HG03354 (cell line): Measurements from ENCODE around the gene TUBB4A.
"Not testable (repeated sequence)": the region's sequence is repeated elsewhere in the genome, so short reads cannot be mapped to it uniquely, and the experiment has no call there.

ENCODE experiments used
- ATAC-seq: cut with Tn5 transposase; IDR thresholded peaks from one replicate; pipeline ENCODE4 v1.9.1; 2021; ENCODE audit warnings: mild to moderate bottlenecking; ENCODE audit not compliant: unreplicated experiment, poor library complexity, severe bottlenecking

TUBB4A gene

GRCh38 chr19:6527893-6528543 lies 25.9 kb upstream of the TUBB4A start:
- peak; percentile 49 for ATAC-seq

- no peak for ATAC-seq
Observed at GRCh38 chr19:6524311-6524710, 22.2 kb upstream of the TUBB4A start.

DNA sequence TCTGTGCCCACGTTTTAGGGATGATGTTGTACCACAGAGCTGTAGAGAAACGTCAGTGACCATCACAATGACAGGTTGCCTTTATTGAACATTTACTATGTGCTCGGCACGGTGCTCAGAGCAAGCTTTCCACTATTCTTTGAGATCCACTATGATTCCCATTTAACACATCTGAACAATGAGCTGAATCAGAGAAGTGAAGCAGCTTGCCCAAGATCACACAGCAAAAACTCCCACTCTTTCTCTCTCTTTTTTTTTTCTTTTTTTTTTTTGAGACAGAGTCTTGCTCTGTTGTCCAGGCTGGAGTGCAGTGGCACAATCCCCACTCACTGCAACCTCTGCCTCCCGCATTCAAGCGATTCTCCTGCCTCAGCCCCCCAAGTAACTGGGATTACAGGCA lies 20.6 kb upstream of the TUBB4A start:
- no peak for ATAC-seq

GRCh38 chr19:6521718-6522646 lies 19.9 kb upstream of the TUBB4A start:
- ATAC-seq = peak; percentile 57

DNA sequence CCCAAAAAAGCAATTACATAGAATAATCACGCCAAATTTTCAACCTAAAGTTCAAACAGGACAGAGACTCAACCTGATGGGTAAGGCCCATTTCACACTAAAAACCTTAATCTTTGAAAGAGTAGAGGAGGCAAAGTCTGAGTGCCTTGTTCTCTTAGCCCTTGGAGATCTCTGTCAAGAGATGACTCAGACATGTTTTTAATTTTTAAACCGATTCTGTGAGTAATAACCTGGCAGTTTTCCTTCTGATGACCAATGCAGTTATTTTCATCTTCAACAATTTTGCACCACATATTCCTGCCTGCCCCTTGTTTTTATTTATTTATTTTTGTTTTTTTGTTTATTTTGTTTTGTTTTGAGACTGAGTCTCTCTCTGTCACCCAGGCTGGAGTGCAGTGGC lies 17.2 kb upstream of the TUBB4A start:
- no peak for ATAC-seq

GRCh38 chr19:6518145-6518911 lies 16.2 kb upstream of the TUBB4A start:
- ATAC-seq = no peak

DNA sequence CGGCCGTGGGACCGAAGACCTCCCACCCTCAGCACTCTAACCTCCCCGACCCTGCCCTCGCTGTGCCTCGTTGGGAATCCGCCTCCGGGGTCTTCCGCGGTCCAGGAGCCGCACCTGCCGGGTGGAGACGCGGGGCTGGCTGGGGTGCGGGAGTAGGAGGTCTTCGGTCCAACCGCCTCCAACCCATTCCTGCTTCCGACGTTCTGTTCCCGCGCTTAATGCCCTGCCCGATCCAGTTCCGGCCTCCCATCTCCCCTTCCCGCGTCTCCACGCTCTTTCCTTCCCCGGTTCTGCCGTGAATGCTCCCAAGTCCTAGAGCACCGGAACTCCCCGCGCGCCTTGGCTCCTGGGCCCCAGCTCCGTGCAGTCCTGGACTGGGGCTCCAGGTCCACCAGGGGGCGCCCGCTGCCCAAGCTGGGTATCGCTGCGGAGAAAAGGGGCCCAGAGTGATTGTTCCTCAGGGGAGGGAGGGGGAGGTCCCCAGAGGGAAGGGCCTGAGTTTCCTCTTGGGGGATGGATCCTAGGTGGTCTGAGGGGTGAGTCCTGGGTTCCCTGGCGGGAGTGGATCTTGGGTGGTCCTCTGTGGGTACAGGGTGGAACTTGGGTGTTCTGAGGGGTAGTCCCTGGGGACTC lies 14.7 kb upstream of the TUBB4A start:
- ATAC-seq = peak; percentile 40

DNA sequence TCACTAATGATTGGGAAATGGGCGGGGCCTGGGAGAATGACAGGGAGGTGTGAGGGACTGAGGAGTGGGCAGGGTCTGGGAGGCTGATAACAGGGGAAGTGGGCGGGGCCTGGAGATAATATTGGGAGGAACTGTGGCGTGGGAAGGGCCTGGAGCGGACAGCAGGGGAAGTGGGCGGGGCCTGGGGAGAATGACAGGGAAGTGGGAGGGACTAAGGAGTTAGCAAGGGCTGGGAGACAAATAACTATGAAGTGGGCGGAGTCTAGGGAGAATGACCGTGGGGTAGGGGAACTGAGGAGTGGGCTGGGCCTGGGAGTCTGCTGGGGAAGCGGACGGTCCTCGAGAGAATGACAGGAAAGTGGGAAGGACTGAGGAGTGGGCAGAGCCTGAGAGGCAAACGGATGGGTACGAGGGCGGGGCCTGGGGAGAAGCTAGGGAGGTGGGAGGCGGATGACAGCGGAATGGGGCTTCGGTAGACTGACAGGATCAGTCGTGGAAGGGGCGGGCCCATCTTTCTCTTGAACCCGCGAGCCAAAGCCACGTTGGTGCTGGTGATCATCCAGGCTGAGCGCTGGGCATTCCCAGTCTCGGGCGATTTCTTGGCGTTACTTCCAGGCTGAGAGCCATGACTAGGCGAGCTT lies 14.0 kb upstream of the TUBB4A start:
- peak; percentile 47 for ATAC-seq

- ATAC-seq = no peak
Observed at GRCh38 chr19:6514926-6515544, 12.9 kb upstream of the TUBB4A start.

- ATAC-seq = no peak
Observed at GRCh38 chr19:6514089-6514488, 12.0 kb upstream of the TUBB4A start.

DNA sequence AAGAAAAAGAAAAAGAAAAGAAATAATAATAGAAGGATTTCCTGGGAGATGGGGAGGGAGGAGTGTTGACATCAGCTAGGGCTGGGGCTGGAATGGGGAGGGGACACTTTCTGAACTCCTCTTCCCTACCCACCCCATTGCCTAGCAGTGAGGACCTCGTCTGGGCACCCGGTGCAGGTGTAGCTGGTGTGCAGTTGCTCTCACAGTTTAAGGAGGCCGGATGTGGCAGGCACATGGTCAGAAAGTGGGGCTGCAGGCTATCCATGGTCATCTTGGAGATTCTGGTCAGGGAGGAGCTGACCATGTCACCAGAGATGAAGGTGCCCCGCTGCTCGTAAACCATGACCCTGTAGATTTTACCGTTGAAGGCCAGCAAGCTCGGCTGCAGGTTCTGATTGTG lies 8.5 kb upstream of the TUBB4A start:
- ATAC-seq = no peak

DNA sequence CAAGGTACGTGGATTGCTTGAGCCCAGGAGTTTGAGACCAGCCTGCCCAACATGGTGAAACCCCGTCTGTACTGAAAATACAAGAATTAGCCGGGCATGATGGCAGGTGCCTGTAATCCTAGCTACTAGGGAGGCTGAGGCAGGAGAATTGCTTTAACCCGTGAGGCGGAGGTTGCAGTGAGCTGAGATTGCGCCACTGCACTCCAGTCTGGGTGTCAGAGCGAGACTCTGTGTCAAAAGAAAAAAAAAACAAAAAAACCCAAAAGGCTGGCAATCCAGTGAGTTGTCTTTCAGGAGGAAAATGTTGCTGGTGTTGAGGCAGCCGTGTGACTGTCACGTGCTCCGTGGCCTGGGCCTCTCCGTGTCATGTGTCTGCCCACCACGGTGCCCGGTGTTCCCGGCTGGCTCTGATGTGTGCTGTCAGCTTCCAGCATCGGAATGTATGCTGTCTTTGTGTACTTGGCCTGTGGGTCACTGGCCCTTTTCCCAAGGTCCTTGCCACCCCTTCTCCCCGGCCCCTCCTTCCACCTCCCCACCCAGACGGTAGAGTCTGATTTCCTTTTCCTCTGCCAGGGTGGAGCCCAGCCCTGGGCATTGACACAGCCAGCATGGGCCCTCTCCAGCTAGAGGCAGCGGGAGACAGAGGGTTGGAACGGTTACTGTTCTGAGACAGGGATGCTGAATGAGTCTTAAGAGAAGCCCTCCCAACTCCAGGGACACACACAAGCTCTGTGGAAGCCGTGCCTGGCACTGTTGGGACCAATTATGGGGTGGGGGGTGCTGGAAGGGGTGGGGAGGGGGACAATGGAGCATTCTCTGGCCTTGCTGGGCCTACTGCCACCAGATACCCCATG lies 7.2 kb upstream of the TUBB4A start:
- ATAC-seq = no peak

GRCh38 chr19:6508028-6508771 lies 6.1 kb upstream of the TUBB4A start:
- ATAC-seq = not testable (repeated sequence)

- ATAC-seq = no peak
Observed at GRCh38 chr19:6503407-6504201, 1.5 kb upstream of the TUBB4A start.

DNA sequence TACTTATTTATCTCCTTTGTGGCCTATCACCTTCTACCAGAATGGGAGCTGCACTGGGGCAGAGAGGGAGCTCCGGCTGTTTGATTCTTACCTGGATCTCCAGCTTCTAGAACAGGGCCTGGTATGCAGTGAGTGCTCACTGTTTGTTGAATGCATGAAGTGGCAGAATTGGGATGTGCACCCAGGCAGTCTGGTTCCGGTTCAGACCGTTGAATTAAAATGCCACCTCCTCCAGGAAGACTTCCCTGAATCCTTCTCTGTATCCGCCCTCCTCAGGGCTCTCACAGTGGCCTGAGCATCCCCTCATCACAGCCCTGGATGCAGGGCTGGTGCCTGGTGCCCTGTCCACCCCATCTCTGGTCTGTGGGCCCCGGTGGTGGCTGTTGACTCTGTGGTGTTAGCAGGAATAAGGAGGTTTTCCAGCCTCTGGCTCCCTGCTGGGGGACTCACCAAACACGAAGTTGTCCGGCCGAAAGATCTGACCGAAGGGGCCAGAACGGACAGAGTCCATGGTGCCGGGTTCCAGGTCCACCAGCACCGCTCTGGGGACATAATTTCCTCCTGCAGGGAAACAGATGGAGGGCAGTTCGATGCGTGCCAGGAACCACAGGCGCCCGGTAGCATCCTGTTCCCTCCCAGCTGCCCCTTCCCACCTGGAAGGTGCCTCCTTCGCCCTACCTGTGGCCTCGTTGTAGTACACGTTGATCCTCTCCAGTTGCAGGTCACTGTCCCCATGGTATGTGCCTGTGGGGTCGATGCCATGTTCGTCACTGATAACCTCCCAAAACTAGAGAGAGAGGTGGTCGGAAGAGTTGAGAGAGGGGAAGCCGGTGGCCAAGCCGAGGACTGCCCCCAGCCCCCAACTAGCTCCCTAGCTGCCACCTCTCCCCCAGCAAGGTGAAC lies 1.0 kb downstream of the TUBB4A start:
- ATAC-seq = no peak
